ENCODE results near the gene JAKMIP3.

JAKMIP3 gene

DNA sequence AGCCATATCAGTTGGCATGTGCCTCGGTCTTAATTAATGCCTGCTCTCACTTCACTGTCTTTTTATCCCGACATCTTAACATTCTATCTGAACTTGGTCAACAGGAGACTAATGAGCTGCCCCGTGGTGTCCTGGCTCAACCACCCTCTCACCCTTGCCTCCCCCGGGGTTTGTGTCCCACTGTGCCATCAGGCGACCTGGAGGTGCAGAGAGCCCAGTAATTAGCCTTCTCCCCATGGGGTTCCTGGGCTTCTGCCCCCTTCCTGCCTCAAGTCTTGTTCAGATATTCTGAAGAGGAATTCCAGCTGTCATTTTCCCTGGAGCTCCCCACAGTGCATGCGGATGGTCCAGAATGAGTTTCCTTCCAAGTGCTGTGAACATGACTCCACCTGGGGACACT lies 10.1 kb upstream of the JAKMIP3 start:
- peaks cover 2% of the 10 kb centered on the region for H3K36me3 Mint-ChIP-seq (ENCODE audit: low read depth)
- H3K27ac Mint-ChIP-seq = no peak overlapping the region
- peaks cover 25% of the 10 kb centered on the region for H3K9me3 Mint-ChIP-seq
- no peaks in the 10 kb centered on the region for H3K4me1 Mint-ChIP-seq (ENCODE audit: low read depth)
- no peak overlapping the region for H3K4me3 Mint-ChIP-seq
- no peaks in the 10 kb centered on the region for H3K27me3 Mint-ChIP-seq (ENCODE audit: low read depth)

DNA sequence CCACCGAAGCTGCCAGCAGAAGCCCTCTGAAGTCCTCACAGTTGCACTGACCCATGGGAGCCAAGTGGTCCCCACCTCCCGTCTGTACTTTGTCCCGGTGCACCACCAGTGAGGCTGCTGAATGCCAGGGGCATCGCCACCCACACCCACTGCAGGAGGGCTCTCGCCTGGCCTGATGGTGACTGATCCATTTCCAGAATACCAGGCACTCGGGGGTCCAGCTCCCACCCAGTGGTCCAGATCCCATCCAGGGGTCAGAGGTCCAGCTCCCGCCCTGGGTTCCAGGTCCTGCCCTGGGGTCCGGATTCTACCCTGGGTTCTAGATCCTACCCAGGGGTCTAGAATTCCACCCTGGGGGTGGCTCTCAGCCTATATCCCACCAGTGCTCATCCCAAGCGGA lies 9.1 kb upstream of the JAKMIP3 start:
- Mint-ChIP-seq H3K27ac (no peak overlapping the region), H3K4me1 (ENCODE audit: low read depth) (no peaks in the 10 kb centered on the region), H3K4me3 (no peak overlapping the region), H3K9me3 (peaks cover 25% of the 10 kb centered on the region), H3K27me3 (ENCODE audit: low read depth) (no peaks in the 10 kb centered on the region), H3K36me3 (ENCODE audit: low read depth) (peaks cover 2% of the 10 kb centered on the region)

DNA sequence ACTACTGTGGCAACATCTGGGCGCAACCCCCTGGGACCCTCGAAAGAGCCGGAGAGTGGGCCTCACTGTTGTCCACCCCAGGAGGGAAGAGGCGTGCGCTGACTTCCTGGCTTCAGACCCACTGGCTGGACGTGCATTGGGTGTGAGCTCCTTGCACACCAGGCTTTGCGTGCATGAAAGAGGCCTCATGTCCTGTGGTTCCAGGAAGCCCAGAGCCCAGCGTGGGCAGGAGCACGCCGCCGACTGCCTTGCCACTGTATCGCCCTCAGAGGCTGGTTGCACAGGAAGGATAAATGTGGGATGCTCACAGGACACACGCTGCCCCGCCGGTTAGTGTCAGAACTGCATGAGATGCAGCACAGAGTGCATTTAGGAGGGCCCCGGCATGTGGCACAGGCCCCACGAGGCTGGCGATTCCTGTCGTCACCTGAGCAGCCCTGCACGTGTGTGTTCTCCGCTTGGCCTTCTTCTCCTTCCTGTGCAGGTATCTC lies 8.5 kb upstream of the JAKMIP3 start:
- Mint-ChIP-seq H3K4me1 (ENCODE audit: low read depth) (no peaks in the 10 kb centered on the region), H3K9me3 (peaks cover 22% of the 10 kb centered on the region), H3K4me3 (no peak overlapping the region), H3K36me3 (ENCODE audit: low read depth) (peaks cover 2% of the 10 kb centered on the region), H3K27me3 (ENCODE audit: low read depth) (no peaks in the 10 kb centered on the region), H3K27ac (no peak overlapping the region)

DNA sequence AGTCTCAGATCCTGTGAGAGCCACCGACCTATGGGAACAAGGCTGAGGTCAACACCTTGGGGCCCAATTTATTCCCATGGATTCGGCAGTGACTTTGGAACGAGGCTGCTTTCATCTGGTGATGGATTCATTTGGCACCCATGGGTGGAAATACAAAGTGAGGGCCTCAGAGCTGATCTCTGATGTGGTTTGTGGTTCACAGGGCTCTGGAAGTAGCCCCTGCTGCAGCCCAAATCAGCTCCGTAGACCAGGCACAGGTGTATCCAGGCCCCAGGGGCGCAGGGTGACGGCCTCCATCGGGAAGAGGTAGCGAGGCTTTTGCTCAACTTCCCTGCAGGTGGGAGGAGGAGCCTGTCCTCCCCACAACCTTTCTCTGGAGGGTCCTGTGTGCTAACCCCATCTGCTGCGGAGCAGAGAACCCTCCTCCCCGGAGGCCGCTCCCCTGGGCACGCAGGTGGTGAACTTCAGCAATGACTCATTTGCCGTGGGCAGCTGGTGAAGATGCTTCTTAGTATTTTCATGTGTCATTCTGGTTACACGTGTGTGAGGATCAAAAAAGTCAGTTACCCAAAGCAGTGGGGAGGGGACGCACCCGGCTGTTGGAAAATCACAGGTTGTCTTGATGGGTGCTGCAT lies 7.5 kb upstream of the JAKMIP3 start:
- no peaks in the 10 kb centered on the region for H3K4me1 Mint-ChIP-seq (ENCODE audit: low read depth)
- H3K4me3 Mint-ChIP-seq = no peak overlapping the region
- peaks cover 12% of the 10 kb centered on the region for H3K9me3 Mint-ChIP-seq
- H3K27ac Mint-ChIP-seq = no peak overlapping the region
- H3K36me3 Mint-ChIP-seq (ENCODE audit: low read depth) = no peaks in the 10 kb centered on the region
- no peaks in the 10 kb centered on the region for H3K27me3 Mint-ChIP-seq (ENCODE audit: low read depth)

DNA sequence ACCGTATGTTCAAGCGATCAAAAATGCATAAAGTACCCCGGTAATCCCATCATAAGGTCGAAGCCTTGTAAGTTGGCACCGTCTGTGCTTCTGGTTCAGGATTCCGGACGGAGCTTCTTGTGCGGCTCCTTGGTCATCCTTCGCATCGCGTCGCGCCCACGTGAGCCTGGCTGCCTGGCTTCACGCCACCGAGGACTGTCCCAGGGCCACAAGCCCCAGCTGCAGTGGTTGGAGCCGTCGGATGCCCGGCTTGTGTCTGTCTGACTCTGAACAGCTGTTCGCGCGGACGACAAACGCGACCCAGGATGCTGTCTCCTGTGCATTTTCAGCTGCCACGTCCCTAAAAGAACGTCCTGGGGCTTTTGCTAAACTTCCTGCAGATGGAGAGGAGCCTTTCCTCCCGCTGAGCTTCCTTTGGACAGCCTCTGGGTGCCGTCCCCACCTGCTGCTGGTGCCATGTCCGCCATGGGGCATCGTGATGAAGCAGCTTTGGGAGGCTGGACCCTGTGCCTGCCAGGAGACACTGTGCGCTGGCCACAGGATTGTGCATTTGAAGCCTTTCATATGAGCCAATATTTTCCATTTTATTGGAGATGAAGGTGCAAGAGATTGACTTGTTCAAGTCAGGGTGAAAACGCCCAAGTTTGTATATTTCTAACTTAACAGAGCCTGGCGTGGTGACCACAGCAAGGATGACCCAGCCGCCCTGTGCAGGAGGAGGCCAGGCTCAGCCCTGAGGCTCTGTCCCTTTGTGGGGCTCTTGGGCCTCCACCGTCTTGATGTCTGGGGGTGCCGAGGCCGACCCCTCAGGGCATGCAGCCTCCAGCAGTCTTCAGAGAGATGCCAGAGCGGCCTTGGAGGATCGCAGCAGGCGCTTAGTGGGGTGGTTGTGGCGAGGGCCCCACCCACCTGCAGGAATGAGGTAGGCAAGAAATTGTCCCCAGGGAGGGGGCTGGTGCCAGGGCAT lies 6.7 kb upstream of the JAKMIP3 start:
- Mint-ChIP-seq H3K36me3 (ENCODE audit: low read depth) (no peaks in the 10 kb centered on the region), H3K4me3 (no peak overlapping the region), H3K9me3 (peaks cover 5% of the 10 kb centered on the region), H3K27me3 (ENCODE audit: low read depth) (no peaks in the 10 kb centered on the region), H3K27ac (no peak overlapping the region), H3K4me1 (ENCODE audit: low read depth) (no peaks in the 10 kb centered on the region)

DNA sequence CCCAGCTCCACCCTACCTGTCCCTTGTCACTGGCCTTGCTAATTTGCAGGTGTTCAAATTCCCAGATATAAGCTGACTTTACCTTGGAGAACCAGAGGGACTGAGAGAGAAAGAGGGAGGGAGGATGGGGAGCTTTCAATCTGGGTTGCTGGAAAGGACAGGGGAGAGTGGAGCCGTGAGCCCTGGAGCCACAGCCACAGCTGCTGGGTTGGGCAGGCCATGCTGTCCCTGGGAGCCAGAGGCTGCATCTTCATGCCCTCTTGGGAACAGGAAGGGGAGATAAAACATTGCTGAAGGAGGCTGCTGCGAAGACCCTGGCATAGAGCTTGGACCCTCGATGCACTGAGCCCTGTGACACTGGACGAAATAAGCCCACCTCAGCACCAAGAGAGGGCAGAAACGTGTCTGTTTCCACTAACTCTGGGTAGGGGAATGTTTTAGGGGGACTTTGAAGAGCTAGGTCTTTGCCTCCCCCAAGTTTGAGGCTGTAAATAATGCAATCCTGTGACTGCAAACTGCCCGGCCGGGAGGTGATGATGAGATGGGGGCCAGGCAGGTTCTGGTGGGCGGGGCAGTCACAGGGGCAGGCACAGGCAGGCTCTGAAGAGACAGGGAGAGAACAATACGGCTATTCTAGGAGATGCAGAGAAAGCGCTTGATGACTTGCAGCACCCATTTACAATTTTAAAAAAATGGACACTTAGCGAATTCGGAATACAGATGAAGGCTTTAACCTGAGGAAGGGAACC lies 5.8 kb upstream of the JAKMIP3 start:
- no peaks in the 10 kb centered on the region for H3K27me3 Mint-ChIP-seq (ENCODE audit: low read depth)
- H3K27ac Mint-ChIP-seq = no peak overlapping the region
- H3K9me3 Mint-ChIP-seq = no peaks in the 10 kb centered on the region
- no peaks in the 10 kb centered on the region for H3K4me1 Mint-ChIP-seq (ENCODE audit: low read depth)
- H3K4me3 Mint-ChIP-seq = no peak overlapping the region
- no peaks in the 10 kb centered on the region for H3K36me3 Mint-ChIP-seq (ENCODE audit: low read depth)

DNA sequence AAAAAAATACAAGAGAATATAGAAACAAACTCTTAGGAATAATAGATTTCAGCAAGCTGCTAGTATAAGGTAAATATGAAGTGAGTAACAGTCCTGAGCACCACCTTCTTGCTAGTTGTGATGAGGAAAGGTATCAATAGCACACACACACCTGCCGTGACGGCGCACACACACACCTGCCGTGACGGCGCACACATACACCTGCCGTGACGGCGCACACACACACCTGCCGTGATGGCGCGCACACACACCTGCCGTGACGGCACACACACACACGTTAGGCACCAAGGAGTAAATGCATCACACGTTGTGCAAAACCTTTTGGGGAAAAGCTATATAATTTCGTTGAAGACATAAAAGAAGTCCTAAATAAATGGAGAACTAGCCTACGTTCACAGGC lies 4.7 kb upstream of the JAKMIP3 start:
- H3K27ac Mint-ChIP-seq = no peak overlapping the region
- no peaks in the 10 kb centered on the region for H3K36me3 Mint-ChIP-seq (ENCODE audit: low read depth)
- no peak overlapping the region for H3K4me3 Mint-ChIP-seq
- no peaks in the 10 kb centered on the region for H3K9me3 Mint-ChIP-seq
- H3K27me3 Mint-ChIP-seq (ENCODE audit: low read depth) = peaks cover 5% of the 10 kb centered on the region
- H3K4me1 Mint-ChIP-seq (ENCODE audit: low read depth) = peaks cover 2% of the 10 kb centered on the region

DNA sequence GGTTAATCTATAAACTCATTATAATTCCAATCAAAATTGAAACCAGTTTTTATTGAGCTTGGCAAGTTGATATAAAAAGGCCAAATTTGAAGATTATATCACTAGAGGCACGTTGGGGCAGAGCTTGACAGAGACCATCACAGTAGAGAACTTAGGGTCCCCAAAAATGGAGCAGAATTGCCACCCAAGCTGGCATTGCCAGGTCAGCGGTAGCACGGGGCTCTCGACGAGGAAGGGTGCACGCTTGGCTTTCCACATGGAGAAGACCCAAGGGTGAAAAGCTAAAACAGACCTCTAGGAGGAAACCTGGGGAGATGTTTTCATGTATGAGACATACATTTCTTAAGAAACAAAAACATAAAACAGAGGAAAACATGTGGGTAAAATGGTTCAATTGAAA lies 4.3 kb upstream of the JAKMIP3 start:
- Mint-ChIP-seq H3K27ac (no peak overlapping the region), H3K4me3 (no peak overlapping the region), H3K9me3 (no peaks in the 10 kb centered on the region), H3K4me1 (ENCODE audit: low read depth) (peaks cover 3% of the 10 kb centered on the region), H3K27me3 (ENCODE audit: low read depth) (peaks cover 5% of the 10 kb centered on the region), H3K36me3 (ENCODE audit: low read depth) (no peaks in the 10 kb centered on the region)

DNA sequence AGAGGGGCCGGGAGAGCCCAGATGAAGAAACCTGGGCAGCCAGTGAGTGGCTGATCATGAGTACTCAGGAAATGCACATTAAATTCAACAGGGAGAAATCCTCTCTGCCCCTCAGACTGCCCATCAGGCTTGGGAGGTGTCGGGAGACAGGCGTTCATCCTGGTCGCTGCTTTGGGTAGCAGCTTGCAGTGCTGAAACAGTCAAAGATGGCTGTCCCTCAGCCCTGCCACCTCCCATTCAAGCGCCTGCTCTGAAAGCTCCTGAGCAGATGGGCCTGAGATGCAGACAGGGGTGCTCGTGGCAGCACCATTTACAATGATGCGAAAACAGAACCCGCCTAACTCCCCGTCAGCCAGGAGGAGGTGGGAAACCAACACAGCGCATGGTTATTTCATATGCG lies 3.6 kb upstream of the JAKMIP3 start:
- Mint-ChIP-seq H3K4me3 (no peak overlapping the region), H3K27ac (no peak overlapping the region), H3K9me3 (no peaks in the 10 kb centered on the region), H3K27me3 (ENCODE audit: low read depth) (peaks cover 5% of the 10 kb centered on the region), H3K36me3 (ENCODE audit: low read depth) (no peaks in the 10 kb centered on the region), H3K4me1 (ENCODE audit: low read depth) (peaks cover 3% of the 10 kb centered on the region)

DNA sequence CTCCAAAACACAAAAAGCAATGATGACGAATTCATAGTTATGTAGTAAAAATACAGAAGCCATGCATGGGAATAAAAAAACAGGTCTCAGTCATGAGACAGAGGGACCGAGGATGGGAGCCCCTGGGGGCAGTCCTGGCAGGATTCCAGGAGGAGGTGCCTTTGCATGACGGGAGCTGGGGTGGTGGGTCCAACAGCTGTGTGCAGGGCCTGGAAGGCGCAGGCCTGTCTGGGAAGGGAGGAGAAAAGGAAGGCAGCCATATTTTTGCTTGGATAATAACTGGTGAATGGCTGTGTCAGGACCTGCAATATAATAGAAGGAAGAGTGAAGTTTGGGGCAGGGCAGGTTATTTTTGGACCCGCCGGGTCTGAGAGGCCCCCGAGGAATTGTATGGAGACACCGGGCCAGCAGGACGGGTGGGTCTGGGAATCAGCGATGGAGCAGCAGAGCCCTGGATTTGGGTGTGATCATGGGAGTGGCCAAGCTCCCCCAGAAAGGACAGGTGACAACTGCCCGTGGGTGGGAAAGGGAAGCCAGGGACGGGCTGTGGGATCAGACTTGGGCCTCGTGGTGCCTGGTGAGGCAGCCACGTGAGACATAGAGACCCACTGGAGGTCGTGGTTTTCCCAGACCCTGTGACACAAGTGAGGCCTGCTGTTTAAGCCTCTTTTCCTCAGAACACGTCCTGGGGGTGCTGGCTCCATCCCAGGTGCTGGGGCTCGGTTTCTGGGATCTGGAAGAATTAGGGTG lies 2.9 kb upstream of the JAKMIP3 start:
- Mint-ChIP-seq H3K9me3 (no peaks in the 10 kb centered on the region), H3K27ac (no peak overlapping the region), H3K4me1 (ENCODE audit: low read depth) (peaks cover 3% of the 10 kb centered on the region), H3K36me3 (ENCODE audit: low read depth) (no peaks in the 10 kb centered on the region), H3K4me3 (no peak overlapping the region), H3K27me3 (ENCODE audit: low read depth) (peaks cover 5% of the 10 kb centered on the region)

DNA sequence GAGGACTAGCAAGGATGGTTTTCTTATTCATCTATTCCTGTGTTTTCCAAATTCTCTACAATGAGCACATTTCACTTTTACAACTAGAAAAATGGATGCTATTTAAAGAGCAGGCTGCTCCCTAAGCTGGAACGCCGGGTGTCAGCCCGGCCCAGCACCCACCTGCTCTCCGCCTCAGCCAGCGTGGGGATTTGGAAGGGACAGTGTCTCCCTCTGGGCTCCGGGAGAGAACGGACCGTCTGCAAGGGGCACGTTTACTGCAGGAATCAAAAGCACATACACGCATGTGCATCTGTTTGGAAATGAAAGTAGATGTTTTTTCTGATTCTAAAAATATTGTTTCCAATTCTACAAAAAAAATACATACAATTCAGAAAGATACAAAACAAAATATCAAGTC lies 2.3 kb upstream of the JAKMIP3 start:
- H3K4me3 Mint-ChIP-seq = no peak overlapping the region
- H3K36me3 Mint-ChIP-seq (ENCODE audit: low read depth) = no peaks in the 10 kb centered on the region

DNA sequence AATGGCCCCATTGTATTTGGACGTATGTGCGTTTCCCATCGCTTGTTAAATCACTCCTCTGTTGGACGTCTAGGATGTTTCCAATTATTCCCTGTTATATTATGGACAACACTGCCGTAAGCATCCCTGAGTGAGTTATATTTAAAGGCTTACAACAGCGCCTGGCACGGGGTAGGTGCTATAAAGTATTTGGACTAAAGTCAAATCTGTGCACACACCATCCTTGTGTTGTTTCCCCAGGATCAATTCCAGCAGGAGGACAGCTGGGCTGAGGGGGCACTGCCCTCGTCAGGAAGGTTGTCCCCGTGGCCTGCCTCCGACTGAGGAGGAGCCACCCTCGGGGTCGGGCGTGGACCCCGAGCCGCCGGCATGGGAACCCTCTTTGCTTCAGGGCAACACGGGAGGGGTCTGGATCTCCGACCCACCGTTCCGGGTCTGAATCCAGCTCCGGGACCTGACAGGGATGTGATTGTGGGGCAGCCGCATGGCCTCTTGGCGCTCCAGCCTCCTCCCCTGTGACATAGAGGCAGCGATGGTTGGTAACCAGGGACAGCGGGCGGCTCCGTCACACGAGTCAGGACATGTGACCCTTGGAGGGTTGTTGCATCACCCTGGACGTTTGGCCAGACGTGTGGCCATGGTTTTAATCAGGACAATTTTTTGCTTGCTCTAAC lies 1.5 kb upstream of the JAKMIP3 start:
- no peaks in the 10 kb centered on the region for H3K36me3 Mint-ChIP-seq (ENCODE audit: low read depth)
- no peak overlapping the region for H3K27ac Mint-ChIP-seq
- peaks cover 3% of the 10 kb centered on the region for H3K4me1 Mint-ChIP-seq (ENCODE audit: low read depth)
- H3K9me3 Mint-ChIP-seq = no peaks in the 10 kb centered on the region
- H3K27me3 Mint-ChIP-seq (ENCODE audit: low read depth) = peaks cover 5% of the 10 kb centered on the region
- no peak overlapping the region for H3K4me3 Mint-ChIP-seq

More for the DNA sequence above, 2.3 kb upstream of the JAKMIP3 start:
- no peak overlapping the region for H3K27ac Mint-ChIP-seq
- peaks cover 5% of the 10 kb centered on the region for H3K27me3 Mint-ChIP-seq (ENCODE audit: low read depth)
- peaks cover 3% of the 10 kb centered on the region for H3K4me1 Mint-ChIP-seq (ENCODE audit: low read depth)
- no peaks in the 10 kb centered on the region for H3K9me3 Mint-ChIP-seq

DNA sequence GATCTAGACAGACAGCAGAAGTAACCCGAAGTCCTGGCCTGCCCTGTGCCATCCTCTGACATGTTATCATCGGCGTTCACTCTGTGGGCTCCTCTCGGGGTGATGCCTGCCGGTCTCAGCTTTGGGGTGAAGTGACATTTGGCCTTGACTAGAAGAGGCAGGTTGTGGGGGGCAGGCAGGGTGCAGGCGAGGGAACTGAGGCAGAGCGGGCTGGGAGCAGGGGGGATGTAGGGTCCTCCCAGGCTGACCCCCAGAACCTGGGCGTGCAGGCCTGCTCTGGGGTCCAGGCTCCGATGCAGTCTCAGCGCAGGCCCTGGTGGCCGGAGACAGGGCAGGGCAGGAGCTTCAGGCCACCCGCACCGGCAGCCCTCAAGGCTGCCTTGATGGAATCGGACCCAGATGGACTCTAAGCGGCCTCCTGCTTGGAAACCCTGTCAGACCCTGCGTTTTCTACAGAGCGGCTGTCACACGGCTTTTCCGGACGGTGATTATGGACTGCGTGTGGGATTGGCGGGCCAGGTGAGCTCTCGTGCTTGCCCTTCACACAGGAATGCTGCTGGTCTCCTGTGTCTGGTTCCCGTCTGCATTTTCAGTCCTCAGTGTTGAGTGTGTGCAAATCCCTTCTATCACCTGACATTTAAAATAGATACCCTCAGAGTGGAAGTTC lies 842 bp upstream of the JAKMIP3 start:
- Mint-ChIP-seq H3K36me3 (ENCODE audit: low read depth) (no peaks in the 10 kb centered on the region), H3K9me3 (no peaks in the 10 kb centered on the region), H3K4me3 (no peak overlapping the region), H3K4me1 (ENCODE audit: low read depth) (peaks cover 3% of the 10 kb centered on the region), H3K27me3 (ENCODE audit: low read depth) (peaks cover 5% of the 10 kb centered on the region), H3K27ac (no peak overlapping the region)
